CD4-positive, alpha-beta T cell treated with Interleukin-4 for 1 hour (primary cell): ENCODE results near the gene MDM4.
"Not testable (repeated sequence)": the region's sequence is repeated elsewhere in the genome, so short reads cannot be mapped to it uniquely, and the experiment has no call there.

Experiments used
- DNase-seq, 2 donors: peaks; one replicate each; pipeline ENCODE4 v3.0.0-alpha.2; 2020 to 2022

The MDM4 gene

DNA sequence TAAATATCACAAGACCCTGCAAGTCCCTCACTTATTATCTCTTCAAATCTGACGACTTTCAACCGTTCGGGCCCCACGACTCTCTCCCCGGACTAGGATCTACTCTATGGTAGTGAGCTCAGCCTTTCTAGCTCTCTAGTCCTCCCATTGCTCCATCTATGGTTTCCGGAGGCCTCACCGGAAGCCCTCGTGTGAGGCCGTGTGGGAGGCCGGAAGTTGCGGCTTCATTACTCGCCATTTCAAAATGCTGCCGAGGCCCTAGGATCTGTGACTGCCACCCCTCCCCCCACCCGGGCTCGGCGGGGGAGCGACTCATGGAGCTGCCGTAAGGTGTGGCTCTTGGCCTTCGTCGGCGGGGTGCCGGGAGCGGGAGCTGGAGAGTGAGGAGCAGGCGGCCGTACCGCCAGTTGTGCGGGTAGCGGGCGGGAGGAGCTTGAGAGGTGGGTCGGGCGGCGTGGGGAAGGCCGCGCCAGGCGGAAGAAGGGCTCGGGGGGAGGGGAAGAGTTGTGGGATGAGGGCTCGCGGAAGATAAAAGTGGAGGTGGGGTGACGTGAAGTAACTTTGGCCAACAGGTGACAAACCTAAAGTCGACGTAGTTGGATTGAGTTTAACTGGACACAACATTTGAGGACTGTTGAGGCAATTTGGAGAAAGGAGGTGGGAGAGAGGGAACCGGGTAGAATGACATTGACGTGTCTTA is at the start of gene MDM4:
Gene MDM4, plus strand, starts transcription at position 227 of the 700 bp plus-strand sequence. CDS start 9,113 bp downstream, outside the sequence.
- DNase-seq, result peak; percentile 96

DNA sequence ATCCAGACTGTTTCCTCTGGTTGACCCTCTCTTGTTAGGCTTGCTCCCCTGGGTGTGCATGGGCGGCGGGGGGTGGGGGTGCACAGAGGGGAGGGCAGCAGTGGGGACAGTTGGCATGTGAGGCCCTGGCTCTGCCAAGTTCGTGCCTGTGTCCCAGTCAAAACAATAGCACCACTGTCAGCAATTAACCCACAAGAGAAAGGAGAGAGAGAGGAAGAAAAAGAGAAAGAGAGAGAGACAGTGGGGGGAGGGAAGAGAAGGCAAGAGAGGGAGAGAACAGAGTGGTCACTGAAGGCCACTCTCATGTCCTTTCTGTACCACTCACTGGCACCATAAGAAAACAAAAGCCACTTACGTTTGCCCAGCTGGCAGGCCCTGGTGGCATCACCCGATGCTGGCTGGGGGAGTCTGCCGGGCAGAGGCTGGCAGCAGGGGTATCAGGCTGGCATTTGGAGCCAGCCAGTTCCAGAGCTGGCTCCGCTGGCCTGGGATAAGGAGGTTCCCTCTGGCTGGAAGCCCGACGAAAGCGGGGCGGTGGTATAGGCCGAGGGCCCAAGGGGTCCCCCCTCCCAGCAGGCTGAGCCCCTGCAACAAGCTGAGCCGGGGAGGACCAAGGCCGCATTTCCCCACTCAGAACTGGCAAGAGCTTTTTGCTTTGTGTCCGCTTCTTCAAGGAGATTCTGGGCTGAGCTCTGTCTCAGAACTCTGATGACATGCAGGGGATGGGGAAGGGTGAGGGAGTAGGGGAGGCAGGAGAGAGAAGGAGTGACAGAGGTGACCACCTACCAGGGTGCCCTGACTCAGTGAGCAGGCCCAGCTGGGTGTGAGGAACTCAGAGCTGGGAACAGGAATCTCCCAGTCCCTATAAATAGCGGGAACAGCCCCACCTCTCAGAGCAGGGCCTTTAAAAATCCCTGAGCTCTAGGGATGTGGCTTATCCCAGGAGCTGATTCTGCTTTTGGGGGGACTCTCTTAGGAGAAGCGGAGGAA is 49.5 kb upstream of the MDM4 start:
- DNase-seq, result no peak

GRCh38 chr1:204468206-204468605 is 48.0 kb upstream of the MDM4 start:
- no peak for DNase-seq

- no peak for DNase-seq
Measured at GRCh38 chr1:204468766-204469302, 47.4 kb upstream of the MDM4 start.

DNA sequence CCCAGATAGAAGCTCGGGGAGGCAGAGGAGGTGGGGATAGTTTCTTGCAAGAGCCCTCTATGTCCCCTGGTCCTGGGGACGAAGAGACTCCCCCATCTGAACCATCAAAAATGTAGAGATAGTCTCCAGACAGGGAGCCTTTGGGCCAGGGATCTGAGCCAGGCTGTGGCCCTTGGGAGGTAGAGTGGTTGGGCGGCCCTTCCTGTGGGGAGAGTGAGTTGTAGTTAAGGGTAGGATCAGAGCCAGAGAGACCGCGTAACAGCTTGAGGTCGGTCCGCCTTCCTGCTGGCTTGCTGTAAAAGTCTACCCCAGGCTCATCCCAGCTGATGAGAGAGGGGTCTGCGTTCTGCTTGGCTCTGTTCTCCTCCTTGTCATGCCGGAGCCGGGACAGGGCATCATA is 46.9 kb upstream of the MDM4 start:
- no peak for DNase-seq

- DNase-seq, result no peak
Measured at GRCh38 chr1:204471687-204472086, 44.5 kb upstream of the MDM4 start.

DNA sequence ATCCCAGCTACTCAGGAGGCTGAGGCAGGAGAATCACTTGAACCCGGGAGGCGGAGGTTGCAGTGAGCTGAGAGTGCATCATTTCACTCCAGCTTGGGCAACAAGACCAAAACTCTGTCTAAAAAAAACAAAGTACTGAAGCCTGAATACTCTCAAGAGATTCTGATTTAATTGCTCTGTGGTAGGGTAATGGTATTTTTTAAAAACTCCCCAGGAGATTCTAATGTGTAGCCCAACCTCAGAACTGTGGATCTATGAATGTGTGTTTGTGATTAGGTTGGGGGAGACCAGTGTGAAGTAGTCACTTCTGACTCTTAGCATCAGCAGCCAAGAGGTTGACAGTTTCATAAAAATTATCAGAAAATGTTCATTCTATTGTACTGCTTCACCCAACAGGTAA is 43.5 kb upstream of the MDM4 start:
- no peak for DNase-seq

- DNase-seq, result no peak
Measured at GRCh38 chr1:204473400-204473965, 42.7 kb upstream of the MDM4 start.

DNA sequence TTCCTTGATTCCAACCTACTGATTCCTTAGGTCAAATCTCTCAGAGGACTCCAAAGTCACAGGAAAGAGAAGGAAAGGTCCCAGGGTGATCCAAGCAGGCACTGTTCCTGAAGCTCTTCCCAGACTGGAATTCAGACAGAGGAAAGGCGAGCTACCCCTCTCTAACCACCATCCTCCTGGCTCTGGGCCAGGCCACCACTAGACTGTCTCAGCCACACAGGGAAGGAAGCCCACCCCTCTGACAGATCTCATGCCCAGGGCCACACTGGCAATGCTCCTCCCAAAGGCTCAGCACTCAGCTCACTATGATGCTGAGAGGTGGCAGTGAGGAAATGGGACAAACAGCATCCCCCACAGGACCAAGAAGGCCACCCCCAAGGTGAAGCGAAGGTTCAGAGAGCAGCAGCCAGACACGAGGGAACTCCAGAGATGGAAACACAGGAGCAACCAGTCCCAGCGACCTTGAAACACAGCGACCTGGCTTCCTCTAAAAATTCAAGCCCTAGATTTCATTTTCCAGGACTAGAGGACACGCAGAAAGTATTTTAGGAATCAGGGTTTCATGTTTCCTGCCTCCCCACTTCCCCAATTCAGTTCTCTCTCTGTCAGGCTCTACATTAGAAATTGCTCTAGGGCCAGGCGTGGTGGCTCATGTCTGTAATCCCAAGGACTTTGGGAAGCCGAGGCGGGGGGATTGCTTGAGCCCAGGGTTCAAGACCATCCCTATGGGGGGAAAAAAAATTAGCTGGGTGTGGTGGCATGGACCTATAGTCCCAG is 40.4 kb upstream of the MDM4 start:
- no peak for DNase-seq

GRCh38 chr1:204476563-204476962 is 39.6 kb upstream of the MDM4 start:
- DNase-seq, result no peak

GRCh38 chr1:204477036-204477740 is 39.0 kb upstream of the MDM4 start:
- no peak for DNase-seq

DNA sequence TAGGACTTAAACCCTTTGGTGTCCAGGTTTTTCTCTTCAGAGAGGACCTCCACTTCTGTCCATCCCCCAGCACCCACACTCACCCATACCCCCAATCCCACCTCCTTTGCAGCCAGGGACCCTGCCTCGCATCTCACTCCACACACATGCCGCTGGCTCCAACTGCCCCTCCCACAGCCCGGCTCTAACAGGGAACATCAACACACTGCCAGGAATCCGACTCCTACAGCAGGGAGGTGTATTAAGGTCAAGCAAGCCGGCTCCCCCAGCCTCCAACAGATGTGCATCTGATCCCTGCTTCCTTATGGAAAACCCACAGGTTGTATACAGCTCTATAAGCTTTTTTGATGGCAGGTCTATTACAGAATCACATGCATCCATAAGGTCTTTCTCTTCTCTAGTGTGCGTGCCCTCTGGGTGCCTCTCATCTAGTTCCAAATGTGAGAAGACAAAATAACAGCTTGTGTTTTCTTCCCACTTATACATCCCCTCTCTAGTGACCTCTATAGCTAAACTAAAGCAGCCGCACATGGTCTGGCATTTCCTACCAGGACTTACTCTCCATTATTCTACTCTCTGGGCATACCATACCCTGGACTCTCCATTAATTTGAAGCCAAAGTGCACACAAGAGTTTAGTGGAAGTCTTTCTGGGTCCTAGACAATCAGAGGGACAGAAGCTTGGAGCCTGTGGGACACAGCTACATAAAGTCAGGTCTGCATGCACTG is 37.9 kb upstream of the MDM4 start:
- no peak for DNase-seq

DNA sequence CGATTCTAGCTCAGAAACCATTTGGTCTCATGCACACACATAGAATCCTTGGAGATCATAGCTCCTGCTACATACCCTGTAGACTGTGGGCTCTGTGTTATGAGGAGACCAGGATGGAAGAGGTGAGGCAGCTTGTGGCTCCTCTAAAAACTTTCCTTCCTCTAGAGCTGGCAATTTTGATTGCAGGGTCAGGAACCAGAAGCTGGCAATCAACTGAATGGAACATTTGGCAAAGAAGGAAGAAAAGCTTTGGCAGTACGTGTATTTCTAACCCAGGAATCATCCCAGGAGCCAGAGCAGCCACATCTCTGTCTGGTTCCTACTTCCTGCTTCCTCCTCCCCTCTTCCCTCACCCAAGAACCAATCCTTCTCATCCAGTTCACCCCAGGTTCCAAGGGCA is 37.3 kb upstream of the MDM4 start:
- no peak for DNase-seq

DNA sequence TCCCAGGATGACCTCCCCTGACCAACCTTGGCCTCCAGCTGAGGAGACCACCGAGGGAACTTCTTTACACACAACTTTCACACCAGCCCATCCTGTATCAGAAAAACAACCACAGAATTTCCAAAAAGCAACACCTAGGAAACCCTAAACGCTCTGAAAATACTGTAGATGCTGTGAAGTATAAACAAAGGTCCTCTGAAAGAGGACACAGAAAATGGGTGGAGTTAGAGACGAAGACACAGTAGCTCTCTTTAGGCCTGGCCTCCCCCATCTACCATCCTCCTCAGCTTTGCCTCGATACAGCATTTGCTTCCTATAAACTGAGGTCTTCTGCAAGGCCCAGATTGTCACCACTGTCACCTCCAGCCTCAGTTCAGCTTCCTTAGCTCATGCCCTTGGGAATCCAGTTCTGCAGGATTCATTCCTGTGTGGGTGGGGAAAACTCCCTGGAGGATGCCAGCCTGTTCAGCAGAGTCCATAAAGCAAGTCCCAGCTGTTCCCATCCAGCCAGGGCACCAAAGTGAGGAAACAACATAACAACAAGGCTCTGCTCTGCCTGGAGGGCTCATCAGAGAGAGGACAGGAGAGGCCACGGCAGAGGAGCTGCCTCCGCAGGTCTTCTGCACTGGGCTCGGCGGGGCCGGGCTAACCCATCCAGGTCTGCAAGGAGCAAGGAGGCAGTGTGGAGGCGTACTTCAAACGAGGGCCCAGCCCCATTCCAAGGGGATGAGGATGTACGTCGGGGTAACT is 36.6 kb upstream of the MDM4 start:
- DNase-seq, result no peak

GRCh38 chr1:204480515-204480914 is 35.7 kb upstream of the MDM4 start:
- DNase-seq, result peak in 1 of 2 donors; percentile 16

- no peak for DNase-seq
Measured at GRCh38 chr1:204483791-204484190, 32.4 kb upstream of the MDM4 start.

DNA sequence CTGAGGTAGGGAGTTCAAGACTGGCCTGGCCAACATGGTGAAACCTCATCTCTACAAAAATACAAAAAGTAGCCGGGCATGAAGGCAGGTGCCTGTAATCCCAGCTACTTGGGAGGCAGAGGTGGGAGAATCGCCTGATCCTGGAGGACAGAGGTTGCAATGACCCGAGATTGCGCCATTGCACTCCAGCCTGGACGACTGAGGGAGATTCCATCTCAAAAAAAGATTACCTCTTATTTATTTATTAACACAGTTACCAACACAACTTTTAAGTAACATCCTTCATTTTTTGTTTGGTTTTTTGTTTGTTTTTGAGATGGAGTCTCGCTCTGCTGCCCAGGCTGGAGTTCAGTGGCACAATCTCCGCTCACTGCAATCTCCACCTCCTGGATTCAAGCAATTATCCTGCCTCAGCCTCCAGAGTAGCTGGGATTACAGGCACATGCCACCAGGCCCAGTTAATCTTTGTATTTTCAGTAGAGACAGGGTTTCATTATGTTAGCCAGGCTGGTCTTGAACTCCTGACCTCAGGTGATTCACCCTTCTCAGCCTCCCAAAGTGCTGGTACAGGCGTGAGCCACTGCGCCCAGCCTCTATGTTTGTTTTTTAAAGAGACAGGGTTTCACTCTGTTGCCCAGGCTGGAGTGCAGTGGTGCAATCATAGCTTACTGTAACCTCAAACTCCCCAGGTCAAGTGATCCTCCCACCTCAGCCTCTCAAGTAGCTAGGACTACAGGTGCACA is 29.5 kb upstream of the MDM4 start:
- DNase-seq, result not testable (repeated sequence)

GRCh38 chr1:204487256-204487615 is 29.0 kb upstream of the MDM4 start:
- DNase-seq, result no peak

DNA sequence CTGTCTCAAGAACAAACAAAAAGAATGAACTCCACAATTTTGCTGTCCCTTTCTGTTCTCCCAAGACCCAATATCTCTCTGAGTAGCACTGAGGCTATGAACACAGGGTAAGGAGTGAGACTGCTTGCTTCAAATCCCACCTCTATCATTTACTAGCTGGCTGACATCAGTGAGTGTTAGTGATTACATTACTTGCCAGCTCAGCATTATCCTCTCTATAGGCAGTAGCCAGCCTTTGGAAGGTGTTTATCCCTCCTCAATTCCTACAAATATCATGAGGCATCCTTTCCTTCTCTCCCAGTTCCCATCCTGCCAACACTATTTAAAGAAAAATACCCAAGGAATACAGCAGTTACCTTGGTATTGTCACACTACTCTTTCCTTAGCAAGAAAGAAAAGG is 24.6 kb upstream of the MDM4 start:
- DNase-seq, result no peak
